Measurements from ENCODE around the gene HSPBAP1. TPM values are rescaled to one million over a fixed set of nuclear protein-coding genes. Genes with fewer than 3 reads are reported as not detected.

HSPBAP1 gene
- total and polyA plus RNA-seq, 9 of the 15 experiments (the other 6 are each of a cell fraction or from before 2014, with no cell fraction given): 2.1 to 4.5 (median 3.4) TPM

DNA sequence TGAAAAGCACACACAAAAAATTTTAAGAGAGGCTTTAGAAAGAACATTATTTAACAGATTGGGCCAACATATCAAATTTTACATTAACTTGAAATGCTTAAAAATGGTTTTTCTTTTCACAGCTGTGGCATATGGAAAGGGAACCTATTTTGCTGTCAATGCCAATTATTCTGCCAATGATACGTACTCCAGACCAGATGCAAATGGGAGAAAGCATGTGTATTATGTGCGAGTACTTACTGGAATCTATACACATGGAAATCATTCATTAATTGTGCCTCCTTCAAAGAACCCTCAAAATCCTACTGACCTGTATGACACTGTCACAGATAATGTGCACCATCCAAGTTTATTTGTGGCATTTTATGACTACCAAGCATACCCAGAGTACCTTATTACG lies 65.4 kb downstream of the HSPBAP1 start (continued):
- TF ChIP-seq, protein P1, sequence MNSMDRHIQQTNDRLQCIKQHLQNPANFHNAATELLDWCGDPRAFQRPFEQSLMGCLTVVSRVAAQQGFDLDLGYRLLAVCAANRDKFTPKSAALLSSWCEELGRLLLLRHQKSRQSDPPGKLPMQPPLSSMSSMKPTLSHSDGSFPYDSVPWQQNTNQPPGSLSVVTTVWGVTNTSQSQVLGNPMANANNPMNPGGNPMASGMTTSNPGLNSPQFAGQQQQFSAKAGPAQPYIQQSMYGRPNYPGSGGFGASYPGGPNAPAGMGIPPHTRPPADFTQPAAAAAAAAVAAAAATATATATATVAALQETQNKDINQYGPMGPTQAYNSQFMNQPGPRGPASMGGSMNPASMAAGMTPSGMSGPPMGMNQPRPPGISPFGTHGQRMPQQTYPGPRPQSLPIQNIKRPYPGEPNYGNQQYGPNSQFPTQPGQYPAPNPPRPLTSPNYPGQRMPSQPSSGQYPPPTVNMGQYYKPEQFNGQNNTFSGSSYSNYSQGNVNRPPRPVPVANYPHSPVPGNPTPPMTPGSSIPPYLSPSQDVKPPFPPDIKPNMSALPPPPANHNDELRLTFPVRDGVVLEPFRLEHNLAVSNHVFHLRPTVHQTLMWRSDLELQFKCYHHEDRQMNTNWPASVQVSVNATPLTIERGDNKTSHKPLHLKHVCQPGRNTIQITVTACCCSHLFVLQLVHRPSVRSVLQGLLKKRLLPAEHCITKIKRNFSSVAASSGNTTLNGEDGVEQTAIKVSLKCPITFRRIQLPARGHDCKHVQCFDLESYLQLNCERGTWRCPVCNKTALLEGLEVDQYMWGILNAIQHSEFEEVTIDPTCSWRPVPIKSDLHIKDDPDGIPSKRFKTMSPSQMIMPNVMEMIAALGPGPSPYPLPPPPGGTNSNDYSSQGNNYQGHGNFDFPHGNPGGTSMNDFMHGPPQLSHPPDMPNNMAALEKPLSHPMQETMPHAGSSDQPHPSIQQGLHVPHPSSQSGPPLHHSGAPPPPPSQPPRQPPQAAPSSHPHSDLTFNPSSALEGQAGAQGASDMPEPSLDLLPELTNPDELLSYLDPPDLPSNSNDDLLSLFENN (IDR thresholded peaks at IDR 0.05; ENCODE audit: low read depth in 2 of 2, low read length in 2 of 2): no peak
- TF ChIP-seq, protein P2, sequence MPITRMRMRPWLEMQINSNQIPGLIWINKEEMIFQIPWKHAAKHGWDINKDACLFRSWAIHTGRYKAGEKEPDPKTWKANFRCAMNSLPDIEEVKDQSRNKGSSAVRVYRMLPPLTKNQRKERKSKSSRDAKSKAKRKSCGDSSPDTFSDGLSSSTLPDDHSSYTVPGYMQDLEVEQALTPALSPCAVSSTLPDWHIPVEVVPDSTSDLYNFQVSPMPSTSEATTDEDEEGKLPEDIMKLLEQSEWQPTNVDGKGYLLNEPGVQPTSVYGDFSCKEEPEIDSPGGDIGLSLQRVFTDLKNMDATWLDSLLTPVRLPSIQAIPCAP (CRISPR knock-in tag; IDR thresholded peaks at IDR 0.05; ENCODE audit: borderline replicate concordance): no peak
- TF ChIP-seq SIN3B (IDR thresholded peaks at IDR 0.05; ENCODE audit: low read depth): no peak
- no peak for TF ChIP-seq SPI1 (IDR thresholded peaks at IDR 0.05; ENCODE audit: borderline replicate concordance, low read depth, low read length)
- TF ChIP-seq, protein P3, sequence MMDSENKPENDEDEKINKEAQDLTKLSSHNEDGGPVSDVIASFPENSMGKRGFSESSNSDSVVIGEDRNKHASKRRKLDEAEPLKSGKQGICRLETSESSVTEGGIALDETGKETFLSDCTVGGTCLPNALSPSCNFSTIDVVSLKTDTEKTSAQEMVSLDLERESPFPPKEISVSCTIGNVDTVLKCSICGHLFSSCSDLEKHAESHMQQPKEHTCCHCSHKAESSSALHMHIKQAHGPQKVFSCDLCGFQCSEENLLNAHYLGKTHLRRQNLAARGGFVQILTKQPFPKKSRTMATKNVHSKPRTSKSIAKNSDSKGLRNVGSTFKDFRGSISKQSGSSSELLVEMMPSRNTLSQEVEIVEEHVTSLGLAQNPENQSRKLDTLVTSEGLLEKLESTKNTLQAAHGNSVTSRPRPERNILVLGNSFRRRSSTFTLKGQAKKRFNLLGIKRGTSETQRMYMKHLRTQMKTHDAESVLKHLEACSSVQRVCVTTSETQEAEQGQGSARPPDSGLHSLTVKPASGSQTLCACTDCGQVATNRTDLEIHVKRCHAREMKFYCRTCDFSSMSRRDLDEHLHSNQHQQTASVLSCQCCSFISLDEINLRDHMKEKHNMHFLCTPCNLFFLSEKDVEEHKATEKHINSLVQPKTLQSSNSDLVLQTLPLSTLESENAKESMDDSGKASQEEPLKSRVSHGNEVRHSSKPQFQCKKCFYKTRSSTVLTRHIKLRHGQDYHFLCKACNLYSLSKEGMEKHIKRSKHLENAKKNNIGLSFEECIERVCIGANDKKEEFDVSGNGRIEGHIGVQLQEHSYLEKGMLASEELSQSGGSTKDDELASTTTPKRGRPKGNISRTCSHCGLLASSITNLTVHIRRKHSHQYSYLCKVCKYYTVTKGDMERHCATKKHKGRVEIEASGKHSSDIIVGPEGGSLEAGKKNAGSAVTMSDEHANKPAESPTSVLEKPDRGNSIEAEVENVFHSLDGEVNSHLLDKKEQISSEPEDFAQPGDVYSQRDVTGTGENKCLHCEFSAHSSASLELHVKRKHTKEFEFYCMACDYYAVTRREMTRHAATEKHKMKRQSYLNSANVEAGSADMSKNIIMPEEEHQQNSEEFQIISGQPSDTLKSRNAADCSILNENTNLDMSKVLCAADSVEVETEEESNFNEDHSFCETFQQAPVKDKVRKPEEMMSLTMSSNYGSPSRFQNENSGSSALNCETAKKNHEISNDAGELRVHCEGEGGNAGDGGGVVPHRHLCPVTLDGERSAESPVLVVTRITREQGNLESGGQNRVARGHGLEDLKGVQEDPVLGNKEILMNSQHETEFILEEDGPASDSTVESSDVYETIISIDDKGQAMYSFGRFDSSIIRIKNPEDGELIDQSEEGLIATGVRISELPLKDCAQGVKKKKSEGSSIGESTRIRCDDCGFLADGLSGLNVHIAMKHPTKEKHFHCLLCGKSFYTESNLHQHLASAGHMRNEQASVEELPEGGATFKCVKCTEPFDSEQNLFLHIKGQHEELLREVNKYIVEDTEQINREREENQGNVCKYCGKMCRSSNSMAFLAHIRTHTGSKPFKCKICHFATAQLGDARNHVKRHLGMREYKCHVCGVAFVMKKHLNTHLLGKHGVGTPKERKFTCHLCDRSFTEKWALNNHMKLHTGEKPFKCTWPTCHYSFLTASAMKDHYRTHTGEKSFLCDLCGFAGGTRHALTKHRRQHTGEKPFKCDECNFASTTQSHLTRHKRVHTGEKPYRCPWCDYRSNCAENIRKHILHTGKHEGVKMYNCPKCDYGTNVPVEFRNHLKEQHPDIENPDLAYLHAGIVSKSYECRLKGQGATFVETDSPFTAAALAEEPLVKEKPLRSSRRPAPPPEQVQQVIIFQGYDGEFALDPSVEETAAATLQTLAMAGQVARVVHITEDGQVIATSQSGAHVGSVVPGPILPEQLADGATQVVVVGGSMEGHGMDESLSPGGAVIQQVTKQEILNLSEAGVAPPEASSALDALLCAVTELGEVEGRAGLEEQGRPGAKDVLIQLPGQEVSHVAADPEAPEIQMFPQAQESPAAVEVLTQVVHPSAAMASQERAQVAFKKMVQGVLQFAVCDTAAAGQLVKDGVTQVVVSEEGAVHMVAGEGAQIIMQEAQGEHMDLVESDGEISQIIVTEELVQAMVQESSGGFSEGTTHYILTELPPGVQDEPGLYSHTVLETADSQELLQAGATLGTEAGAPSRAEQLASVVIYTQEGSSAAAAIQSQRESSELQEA (IDR thresholded peaks at IDR 0.05; ENCODE audit: low read depth): no peak
- no peak for TF ChIP-seq NR2C1 (IDR thresholded peaks at IDR 0.05)
- no peak for TF ChIP-seq NR2C1 (tag; IDR thresholded peaks at IDR 0.05)
